Ascending aorta (tissue), 2 donors: ENCODE results near the gene SLCO2A1. TPM values are rescaled to one million over a fixed set of nuclear protein-coding genes. Genes with fewer than 3 reads are reported as not detected.

Experiments used
- DNase-seq, 2 donors: peaks; one replicate each; pipeline ENCODE4 v3.0.0-alpha.2; 2019; ENCODE audit warnings: low spot score in 2 of 2
- H3K27ac ChIP-seq, 2 donors: fragments of 200-600 bp; sonication (generic); one replicate each; pipeline ENCODE4 v1.5.1; 2016 to 2017; ENCODE audit warnings: mild to moderate bottlenecking in 1 of 2
- H3K27me3 ChIP-seq: fragments of 200-600 bp; sonication (generic); one replicate; pipeline ENCODE4 v1.5.1; 2017
- H3K36me3 ChIP-seq, 2 donors: fragments of 200-600 bp; sonication (generic); one replicate each; pipeline ENCODE4 v1.5.1; 2016
- H3K4me1 ChIP-seq, 2 donors: fragments of 200-600 bp; sonication (generic); one replicate each; pipeline ENCODE4 v1.5.1; 2016 to 2017; ENCODE audit warnings: mild to moderate bottlenecking in 1 of 2
- H3K4me3 ChIP-seq, 2 donors: fragments of 200-600 bp; sonication (generic); one replicate each; pipeline ENCODE4 v1.5.1; 2016 to 2017; ENCODE audit warnings: mild to moderate bottlenecking in 1 of 2
- H3K9me3 ChIP-seq, 2 donors: fragments of 200-600 bp; sonication (generic); one replicate each; pipeline ENCODE4 v1.5.1; 2016
- CTCF ChIP-seq, 3 experiments: fragments of 200-600 bp in 2 of 3; fragments of 450-650 bp in 1 of 3; sonication (generic) in 2 of 3; IDR thresholded peaks; one replicate each; pipeline ENCODE4 v1.5.1; 2016 to 2019; ENCODE audit warnings: antibody characterized with exemption in 3 of 3, mild to moderate bottlenecking in 1 of 3, moderate library complexity in 1 of 3
- intact Hi-C: fragments of 100-400 bp; cut with DNase I; formaldehyde crosslinking; loops from one replicate; pipeline ENCODE4 v1.15.1; 2023
- total RNA-seq: library from RNA; depleted of rRNA; stranded (reverse); fragments of >200 nt; gene quantifications from one replicate; pipeline ENCODE4 v1.1.0, GENCODE V29; 2016

Gene SLCO2A1
- total RNA-seq, 1 donor from 2014 or later = 111 TPM

DNA sequence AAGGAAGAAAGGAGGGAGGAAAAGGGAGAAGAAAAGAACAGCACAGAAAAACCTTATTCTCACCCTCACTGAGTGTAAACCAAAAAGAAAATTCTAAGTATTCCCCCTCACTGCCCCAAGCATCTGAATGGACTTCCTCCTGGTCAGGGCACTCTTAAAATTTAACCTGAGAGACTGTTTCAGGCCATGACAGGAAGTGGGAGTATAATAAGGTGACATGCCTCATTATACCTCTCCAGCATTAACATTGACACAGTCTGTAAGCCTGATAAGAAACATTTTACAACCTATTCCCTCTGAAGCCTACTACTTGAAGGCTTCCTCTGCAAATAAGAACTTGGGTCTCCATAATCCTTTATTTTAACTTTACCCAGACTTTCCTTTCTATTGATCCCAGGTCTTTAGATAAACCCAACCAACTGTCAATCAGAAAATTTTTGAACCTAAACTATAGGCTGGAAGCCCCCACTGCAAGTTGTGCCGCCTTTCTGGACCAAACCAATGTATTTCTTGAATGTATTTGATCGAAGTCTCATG lies 41.7 kb downstream of the SLCO2A1 start:
- Histone ChIP-seq H3K27ac (no peak overlapping the region), H3K27me3 (no peaks in the 10 kb centered on the region), H3K9me3 (no peaks in the 10 kb centered on the region), H3K4me3 (no peak overlapping the region), H3K4me1 (no peaks in the 10 kb centered on the region), H3K36me3 (no peaks in the 10 kb centered on the region)
- intact Hi-C loops = no loop called here
- no peak for TF ChIP-seq CTCF (IDR thresholded peaks at IDR 0.05)
- no peak for DNase-seq

GRCh38 chr3:133987136-133987535 lies 42.6 kb downstream of the SLCO2A1 start:
- intact Hi-C loops = no loop called here
- TF ChIP-seq CTCF (IDR thresholded peaks at IDR 0.05) = no peak
- H3K27me3 ChIP-seq = no peaks in the 10 kb centered on the region
- H3K4me1 ChIP-seq = no peaks in the 10 kb centered on the region
- no peak overlapping the region for H3K27ac ChIP-seq
- H3K36me3 ChIP-seq = no peaks in the 10 kb centered on the region
- no peaks in the 10 kb centered on the region for H3K9me3 ChIP-seq
- DNase-seq = no peak
- H3K4me3 ChIP-seq = no peak overlapping the region

- intact Hi-C loops = no loop called here
- H3K9me3 ChIP-seq = no peaks in the 10 kb centered on the region
- H3K27ac ChIP-seq = no peak overlapping the region
- H3K36me3 ChIP-seq = no peaks in the 10 kb centered on the region
- no peak overlapping the region for H3K4me3 ChIP-seq
- H3K27me3 ChIP-seq = no peaks in the 10 kb centered on the region
- H3K4me1 ChIP-seq = no peaks in the 10 kb centered on the region
- no peak for DNase-seq
- no peak for TF ChIP-seq CTCF (IDR thresholded peaks at IDR 0.05)
Observed at GRCh38 chr3:133986311-133986710, 43.4 kb downstream of the SLCO2A1 start.

DNA sequence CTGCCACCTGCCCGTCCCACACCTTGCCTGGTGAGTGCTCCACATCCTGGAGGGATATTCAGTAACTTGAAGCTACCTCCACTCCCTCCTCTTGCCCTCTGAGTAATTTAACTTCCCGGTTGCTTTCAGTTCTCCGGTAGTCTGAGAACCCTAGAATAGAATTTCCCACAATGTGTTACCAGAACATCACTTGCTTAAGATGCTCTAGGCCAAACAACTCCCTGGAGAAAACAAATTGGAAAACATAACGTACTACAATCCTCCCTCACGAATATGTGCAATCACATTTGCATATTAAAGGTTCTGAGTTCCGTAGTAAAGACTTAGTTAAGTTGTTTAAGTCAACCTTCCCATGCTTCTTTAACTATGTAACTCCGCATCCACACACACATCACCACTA lies 44.8 kb downstream of the SLCO2A1 start:
- Histone ChIP-seq H3K27ac (no peak overlapping the region), H3K27me3 (no peaks in the 10 kb centered on the region), H3K36me3 (no peaks in the 10 kb centered on the region), H3K4me1 (no peaks in the 10 kb centered on the region), H3K4me3 (no peak overlapping the region), H3K9me3 (no peaks in the 10 kb centered on the region)
- intact Hi-C loops = no loop called here
- DNase-seq = no peak
- TF ChIP-seq CTCF (IDR thresholded peaks at IDR 0.05) = no peak

- Histone ChIP-seq H3K27me3 (no peaks in the 10 kb centered on the region), H3K36me3 (no peaks in the 10 kb centered on the region), H3K27ac (no peak overlapping the region), H3K4me1 (no peaks in the 10 kb centered on the region), H3K4me3 (no peak overlapping the region), H3K9me3 (no peaks in the 10 kb centered on the region)
- DNase-seq = no peak
- intact Hi-C loops = no loop called here
- no peak for TF ChIP-seq CTCF (IDR thresholded peaks at IDR 0.05)
Observed at GRCh38 chr3:133983576-133984560, 45.9 kb downstream of the SLCO2A1 start.
